ENCODE results near the gene NR0B2.

GRCh38 chr1:26945138-26945537 lies 31.4 kb upstream of the NR0B2 start:
- TF ChIP-seq CTCF (IDR thresholded peaks at IDR 0.05) (no peak), POLR2A (IDR thresholded peaks at IDR 0.05) (no peak)

All from right lobe of liver (tissue), 4 donors.